Measurements from ENCODE around the gene SLC5A2.
"Not testable (repeated sequence)": the region's sequence is repeated elsewhere in the genome, so short reads cannot be mapped to it uniquely, and the experiment has no call there.

SLC5A2 gene

GRCh38 chr16:31476303-31477219 lies 6.4 kb upstream of the SLC5A2 start:
- H3K9me3 ChIP-seq (ENCODE audit: control insufficient read depth in 2 of 2, low read length in 2 of 2): no peaks in the 10 kb centered on the region
- peak overlapping the region; percentile 71 for H3K4me3 ChIP-seq (ENCODE audit: low read length in 2 of 2)
- no peaks in the 10 kb centered on the region for H3K36me3 ChIP-seq (ENCODE audit: control insufficient read depth in 2 of 2, insufficient read depth in 2 of 2, low read length in 2 of 2)
- peaks cover 25 to 26% of the 10 kb centered on the region in 2 donors for H3K4me1 ChIP-seq (ENCODE audit: control insufficient read depth in 2 of 2, insufficient read depth in 2 of 2, low read length in 2 of 2)
- peak overlapping the region; percentile 98 for H3K27ac ChIP-seq (ENCODE audit: low read depth in 2 of 2, low read length in 2 of 2)
- H3K9ac ChIP-seq (ENCODE audit: low read depth in 1 of 2, low read length in 2 of 2): peak overlapping the region; percentile 87 to 92
- no peaks in the 10 kb centered on the region for H3K27me3 ChIP-seq (ENCODE audit: control insufficient read depth in 2 of 2, insufficient read depth in 2 of 2, low read length in 2 of 2)

- H3K9me3 ChIP-seq (ENCODE audit: control insufficient read depth in 2 of 2, low read length in 2 of 2): no peaks in the 10 kb centered on the region
- peaks cover 21 to 24% of the 10 kb centered on the region in 2 donors for H3K4me1 ChIP-seq (ENCODE audit: control insufficient read depth in 2 of 2, insufficient read depth in 2 of 2, low read length in 2 of 2)
- H3K27me3 ChIP-seq (ENCODE audit: control insufficient read depth in 2 of 2, insufficient read depth in 2 of 2, low read length in 2 of 2): no peaks in the 10 kb centered on the region
- peak overlapping the region; percentile 98 for H3K27ac ChIP-seq (ENCODE audit: low read depth in 2 of 2, low read length in 2 of 2)
- H3K9ac ChIP-seq (ENCODE audit: low read depth in 1 of 2, low read length in 2 of 2): peak overlapping the region; percentile 87 to 92
- H3K4me3 ChIP-seq (ENCODE audit: low read length in 2 of 2): peak overlapping the region; percentile 71
- no peaks in the 10 kb centered on the region for H3K36me3 ChIP-seq (ENCODE audit: control insufficient read depth in 2 of 2, insufficient read depth in 2 of 2, low read length in 2 of 2)
Observed at GRCh38 chr16:31477220-31478216, 5.4 kb upstream of the SLC5A2 start.

DNA sequence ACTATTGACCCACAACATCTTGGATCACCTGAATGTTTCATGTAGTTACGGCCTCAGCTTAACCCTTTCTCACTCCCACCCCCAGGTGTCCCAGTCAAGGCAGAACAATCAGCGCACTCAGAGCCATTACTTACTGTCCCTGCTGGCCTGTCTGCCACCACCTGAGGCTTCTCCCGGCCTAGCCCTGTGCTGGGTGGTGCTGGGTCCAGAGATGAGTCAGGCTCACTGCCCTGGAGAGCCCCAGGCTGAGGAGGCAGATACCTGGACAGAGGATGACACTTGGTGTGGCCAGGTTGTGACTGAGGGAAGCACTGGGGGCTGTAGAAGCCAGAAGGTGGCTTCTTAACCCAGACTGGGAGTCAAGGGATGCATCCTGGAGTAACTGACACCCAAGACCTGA lies 4.0 kb upstream of the SLC5A2 start:
- H3K27me3 ChIP-seq (ENCODE audit: control insufficient read depth in 2 of 2, insufficient read depth in 2 of 2, low read length in 2 of 2): no peaks in the 10 kb centered on the region
- H3K4me1 ChIP-seq (ENCODE audit: control insufficient read depth in 2 of 2, insufficient read depth in 2 of 2, low read length in 2 of 2): peaks cover 17 to 20% of the 10 kb centered on the region in 2 donors
- no peaks in the 10 kb centered on the region for H3K9me3 ChIP-seq (ENCODE audit: control insufficient read depth in 2 of 2, low read length in 2 of 2)
- no peak overlapping the region for H3K27ac ChIP-seq (ENCODE audit: low read depth in 2 of 2, low read length in 2 of 2)
- H3K9ac ChIP-seq (ENCODE audit: low read depth in 1 of 2, low read length in 2 of 2): no peak overlapping the region
- no peak overlapping the region for H3K4me3 ChIP-seq (ENCODE audit: low read length in 2 of 2)
- H3K36me3 ChIP-seq (ENCODE audit: control insufficient read depth in 2 of 2, insufficient read depth in 2 of 2, low read length in 2 of 2): no peaks in the 10 kb centered on the region

GRCh38 chr16:31479751-31480150 lies 3.2 kb upstream of the SLC5A2 start:
- Histone ChIP-seq H3K36me3 (ENCODE audit: control insufficient read depth in 2 of 2, insufficient read depth in 2 of 2, low read length in 2 of 2) (no peaks in the 10 kb centered on the region), H3K4me1 (ENCODE audit: control insufficient read depth in 2 of 2, insufficient read depth in 2 of 2, low read length in 2 of 2) (peaks cover 21 to 22% of the 10 kb centered on the region in 2 donors), H3K9me3 (ENCODE audit: control insufficient read depth in 2 of 2, low read length in 2 of 2) (no peaks in the 10 kb centered on the region), H3K27me3 (ENCODE audit: control insufficient read depth in 2 of 2, insufficient read depth in 2 of 2, low read length in 2 of 2) (no peaks in the 10 kb centered on the region), H3K4me3 (ENCODE audit: low read length in 2 of 2) (no peak overlapping the region), H3K9ac (ENCODE audit: low read depth in 1 of 2, low read length in 2 of 2) (no peak overlapping the region), H3K27ac (ENCODE audit: low read depth in 2 of 2, low read length in 2 of 2) (no peak overlapping the region)

- Histone ChIP-seq H3K27me3 (ENCODE audit: control insufficient read depth in 2 of 2, insufficient read depth in 2 of 2, low read length in 2 of 2) (no peaks in the 10 kb centered on the region), H3K4me3 (ENCODE audit: low read length in 2 of 2) (no peak overlapping the region), H3K9me3 (ENCODE audit: control insufficient read depth in 2 of 2, low read length in 2 of 2) (no peaks in the 10 kb centered on the region), H3K36me3 (ENCODE audit: control insufficient read depth in 2 of 2, insufficient read depth in 2 of 2, low read length in 2 of 2) (no peaks in the 10 kb centered on the region), H3K27ac (ENCODE audit: low read depth in 2 of 2, low read length in 2 of 2) (no peak overlapping the region), H3K9ac (ENCODE audit: low read depth in 1 of 2, low read length in 2 of 2) (no peak overlapping the region), H3K4me1 (ENCODE audit: control insufficient read depth in 2 of 2, insufficient read depth in 2 of 2, low read length in 2 of 2) (peaks cover 21 to 23% of the 10 kb centered on the region in 2 donors)
Observed at GRCh38 chr16:31480851-31481536, 1.9 kb upstream of the SLC5A2 start.

DNA sequence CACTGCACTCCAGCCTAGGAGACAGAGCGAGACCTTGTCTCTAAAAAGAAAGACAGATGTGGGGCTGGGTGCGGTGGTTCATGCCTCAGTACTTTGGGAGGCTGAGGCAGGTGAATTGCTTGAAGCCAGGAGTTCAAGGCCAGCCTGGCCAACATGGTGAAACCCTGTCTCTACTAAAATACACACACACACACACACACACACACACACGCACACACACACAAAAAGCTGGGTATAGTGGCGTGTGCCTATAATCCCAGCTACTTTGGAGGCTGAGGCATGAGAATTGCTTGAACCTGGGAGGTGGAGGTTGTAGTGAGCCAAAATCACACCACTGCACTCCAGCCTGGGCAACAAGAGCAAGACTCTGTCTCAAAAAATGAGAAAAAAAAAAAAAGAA lies 1.1 kb downstream of the SLC5A2 start:
- not testable (repeated sequence) for H3K36me3 ChIP-seq (ENCODE audit: control insufficient read depth in 2 of 2, insufficient read depth in 2 of 2, low read length in 2 of 2); H3K27me3 ChIP-seq (ENCODE audit: control insufficient read depth in 2 of 2, insufficient read depth in 2 of 2, low read length in 2 of 2); H3K27ac ChIP-seq (ENCODE audit: low read depth in 2 of 2, low read length in 2 of 2); H3K9me3 ChIP-seq (ENCODE audit: control insufficient read depth in 2 of 2, low read length in 2 of 2); H3K4me3 ChIP-seq (ENCODE audit: low read length in 2 of 2); H3K9ac ChIP-seq (ENCODE audit: low read depth in 1 of 2, low read length in 2 of 2)
- H3K4me1 ChIP-seq (ENCODE audit: control insufficient read depth in 2 of 2, insufficient read depth in 2 of 2, low read length in 2 of 2): peaks cover 22 to 28% of the 10 kb centered on the region in 2 donors

DNA sequence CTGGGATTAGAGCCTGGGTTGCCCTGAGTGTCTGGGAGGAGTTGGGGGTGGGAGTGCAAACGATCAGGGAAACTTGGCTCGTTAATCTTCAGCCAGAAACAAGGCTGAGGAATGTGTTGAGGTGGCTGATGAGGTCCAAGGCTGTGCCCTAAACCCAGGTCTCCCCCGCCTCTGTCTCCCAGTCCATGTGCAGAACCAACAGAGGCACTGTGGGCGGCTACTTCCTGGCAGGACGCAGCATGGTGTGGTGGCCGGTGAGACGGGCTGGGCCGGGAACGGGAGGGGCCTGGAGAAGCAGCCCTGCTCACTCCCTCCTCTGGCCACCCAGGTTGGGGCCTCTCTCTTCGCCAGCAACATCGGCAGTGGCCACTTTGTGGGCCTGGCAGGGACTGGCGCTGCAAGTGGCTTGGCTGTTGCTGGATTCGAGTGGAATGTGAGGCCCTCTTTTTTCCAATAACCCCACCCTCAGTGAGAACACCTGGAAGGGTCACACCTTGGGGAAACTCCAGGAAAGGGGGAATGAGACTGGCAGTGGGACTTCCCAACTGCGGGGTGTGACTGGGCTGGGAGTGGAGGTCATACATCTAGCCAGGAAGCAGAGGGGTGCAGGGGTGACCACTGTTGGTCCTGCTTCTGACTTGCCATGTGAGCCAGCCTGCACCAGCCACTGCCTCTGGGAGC lies 1.7 kb downstream of the SLC5A2 start:
- no peak overlapping the region for H3K4me3 ChIP-seq (ENCODE audit: low read length in 2 of 2)
- peaks cover 22 to 28% of the 10 kb centered on the region in 2 donors for H3K4me1 ChIP-seq (ENCODE audit: control insufficient read depth in 2 of 2, insufficient read depth in 2 of 2, low read length in 2 of 2)
- H3K36me3 ChIP-seq (ENCODE audit: control insufficient read depth in 2 of 2, insufficient read depth in 2 of 2, low read length in 2 of 2): no peaks in the 10 kb centered on the region
- H3K27ac ChIP-seq (ENCODE audit: low read depth in 2 of 2, low read length in 2 of 2): peak overlapping the region in 1 of 2 donors; percentile 28
- H3K9me3 ChIP-seq (ENCODE audit: control insufficient read depth in 2 of 2, low read length in 2 of 2): no peaks in the 10 kb centered on the region
- H3K9ac ChIP-seq (ENCODE audit: low read depth in 1 of 2, low read length in 2 of 2): no peak overlapping the region
- no peaks in the 10 kb centered on the region for H3K27me3 ChIP-seq (ENCODE audit: control insufficient read depth in 2 of 2, insufficient read depth in 2 of 2, low read length in 2 of 2)

GRCh38 chr16:31485571-31485970 lies 2.6 kb downstream of the SLC5A2 start:
- no peak overlapping the region for H3K27ac ChIP-seq (ENCODE audit: low read depth in 2 of 2, low read length in 2 of 2)
- H3K27me3 ChIP-seq (ENCODE audit: control insufficient read depth in 2 of 2, insufficient read depth in 2 of 2, low read length in 2 of 2): no peaks in the 10 kb centered on the region
- H3K9me3 ChIP-seq (ENCODE audit: control insufficient read depth in 2 of 2, low read length in 2 of 2): no peaks in the 10 kb centered on the region
- H3K36me3 ChIP-seq (ENCODE audit: control insufficient read depth in 2 of 2, insufficient read depth in 2 of 2, low read length in 2 of 2): peaks cover 0 to 4% of the 10 kb centered on the region in 2 donors
- peaks cover 21 to 27% of the 10 kb centered on the region in 2 donors for H3K4me1 ChIP-seq (ENCODE audit: control insufficient read depth in 2 of 2, insufficient read depth in 2 of 2, low read length in 2 of 2)
- no peak overlapping the region for H3K9ac ChIP-seq (ENCODE audit: low read depth in 1 of 2, low read length in 2 of 2)
- H3K4me3 ChIP-seq (ENCODE audit: low read length in 2 of 2): no peak overlapping the region

DNA sequence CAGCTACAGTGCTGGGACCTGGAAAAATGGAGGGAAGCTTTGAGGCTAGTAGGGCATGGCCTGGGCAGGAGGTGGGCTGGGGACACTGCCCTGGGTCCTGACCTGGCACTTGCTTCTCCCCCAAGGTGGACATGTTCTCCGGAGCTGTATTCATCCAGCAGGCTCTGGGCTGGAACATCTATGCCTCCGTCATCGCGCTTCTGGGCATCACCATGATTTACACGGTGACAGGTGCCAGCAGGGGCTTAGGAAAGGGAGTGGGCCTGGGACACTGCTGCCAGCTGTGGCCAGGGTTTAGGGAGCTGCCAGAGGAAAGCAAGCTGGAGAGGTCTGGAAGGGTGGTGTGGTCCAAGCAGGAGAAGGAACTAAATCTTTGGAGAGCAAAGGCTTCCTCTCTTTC lies 3.1 kb downstream of the SLC5A2 start:
- no peaks in the 10 kb centered on the region for H3K27me3 ChIP-seq (ENCODE audit: control insufficient read depth in 2 of 2, insufficient read depth in 2 of 2, low read length in 2 of 2)
- no peak overlapping the region for H3K4me3 ChIP-seq (ENCODE audit: low read length in 2 of 2)
- no peak overlapping the region for H3K27ac ChIP-seq (ENCODE audit: low read depth in 2 of 2, low read length in 2 of 2)
- no peaks in the 10 kb centered on the region for H3K9me3 ChIP-seq (ENCODE audit: control insufficient read depth in 2 of 2, low read length in 2 of 2)
- H3K36me3 ChIP-seq (ENCODE audit: control insufficient read depth in 2 of 2, insufficient read depth in 2 of 2, low read length in 2 of 2): peaks cover 0 to 9% of the 10 kb centered on the region in 2 donors
- no peak overlapping the region for H3K9ac ChIP-seq (ENCODE audit: low read depth in 1 of 2, low read length in 2 of 2)
- H3K4me1 ChIP-seq (ENCODE audit: control insufficient read depth in 2 of 2, insufficient read depth in 2 of 2, low read length in 2 of 2): peaks cover 18 to 22% of the 10 kb centered on the region in 2 donors
